H1 (cell line): ENCODE data around the gene PNPLA8. TPM values are rescaled to one million over a fixed set of nuclear protein-coding genes. Genes with fewer than 3 reads are reported as not detected.

Source experiments
- CTCF ChIA-PET: fragments of 300-600 bp; sonication (Branson Sonifier 250); formaldehyde crosslinking; loops from one replicate; lab custom pipeline; 2021; ENCODE audit not compliant: partially characterized antibody; lab: Charles Lee
- POLR2A ChIA-PET: fragments of 300-600 bp; sonication (Branson Sonifier 250); formaldehyde crosslinking; loops from one replicate; lab custom pipeline; 2021; ENCODE audit warnings: inconsistent platforms; ENCODE audit not compliant: partially characterized antibody; lab: Charles Lee
- DNase-seq, 2 experiments: peaks; one replicate each; pipeline versions ENCODE4 v3.0.0 to v3.0.0-alpha.2; 2010 to 2022; ENCODE audit warnings: low spot score in 2 of 2, low read depth in 1 of 2, mixed read lengths in 1 of 2
- FAIRE-seq: peaks from 2 replicates; lab custom pipeline; 2011; peaks lifted over from hg19 to GRCh38; lab: Jason Lieb, UNC
- H2AFZ ChIP-seq: 2 replicates; pipeline ENCODE4 v1.8.1; 2012; ENCODE audit warnings: low read length, inconsistent platforms
- H2AK5ac ChIP-seq: 2 replicates; pipeline ENCODE4 v1.6.1; 2013; ENCODE audit warnings: low read depth, low read length
- H2BK120ac ChIP-seq: replicated peaks from 2 replicates; pipeline ENCODE3; 2013; ENCODE audit warnings: low read depth, low read length, inconsistent platforms
- H2BK12ac ChIP-seq: 2 replicates; pipeline ENCODE4 v1.6.1; 2013; ENCODE audit warnings: low read depth, low read length
- H2BK15ac ChIP-seq: 2 replicates; pipeline ENCODE4 v1.6.1; 2013; ENCODE audit warnings: low read length
- H2BK20ac ChIP-seq: 2 replicates; pipeline ENCODE4 v1.6.1; 2013; ENCODE audit warnings: low read length
- H2BK5ac ChIP-seq: 2 replicates; pipeline ENCODE4 v1.6.1; 2013; ENCODE audit warnings: low read depth, low read length
- H3K14ac ChIP-seq: 2 replicates; pipeline ENCODE4 v1.6.1; 2013; ENCODE audit warnings: inconsistent platforms; ENCODE audit not compliant: insufficient read length
- H3K18ac ChIP-seq: 2 replicates; pipeline ENCODE4 v1.6.1; 2013; ENCODE audit warnings: low read length; ENCODE audit errors: extremely low read depth
- H3K23ac ChIP-seq: 2 replicates; pipeline ENCODE4 v1.6.1; 2013; ENCODE audit warnings: inconsistent platforms; ENCODE audit not compliant: insufficient read length
- H3K23me2 ChIP-seq: 2 replicates; pipeline ENCODE4 v1.6.1; 2013; ENCODE audit warnings: low read depth, low read length
- H3K27ac ChIP-seq: 2 replicates; pipeline ENCODE4 v1.6.1; 2011; ENCODE audit warnings: low read depth, low read length, inconsistent platforms
- H3K27me3 ChIP-seq, 4 experiments: replicated peaks in 1 of 4; 1 replicate in 1 of 4; 2 replicates in 3 of 4; pipeline versions ENCODE4 v1.6.1 to v1.8.1; 2011 to 2013; ENCODE audit warnings: low read length in 3 of 4, mild to moderate bottlenecking in 3 of 4, inconsistent platforms in 2 of 4, mixed read lengths in 2 of 4, moderate library complexity in 1 of 4; ENCODE audit not compliant: control insufficient read depth in 3 of 4, insufficient read depth in 3 of 4; ENCODE audit errors: extremely low read depth in 1 of 4
- H3K36me3 ChIP-seq, 4 experiments: 2 replicates each; pipeline versions ENCODE4 v1.6.1 to v1.8.1; 2011 to 2013; ENCODE audit warnings: mild to moderate bottlenecking in 4 of 4, low read length in 3 of 4, moderate library complexity in 2 of 4, control low read depth in 1 of 4, inconsistent platforms in 1 of 4; ENCODE audit not compliant: insufficient read depth in 4 of 4, control insufficient read depth in 2 of 4
- H3K4ac ChIP-seq: replicated peaks from 2 replicates; pipeline ENCODE3; 2013; ENCODE audit warnings: low read length, low read depth, mixed read lengths, inconsistent platforms; ENCODE audit not compliant: insufficient read length
- H3K4me1 ChIP-seq, 4 experiments: replicated peaks in 1 of 4; 1 replicate in 1 of 4; 2 replicates in 3 of 4; pipeline versions ENCODE4 v1.6.1 to v1.8.1; 2011 to 2013; ENCODE audit warnings: low read length in 3 of 4, inconsistent platforms in 2 of 4, mixed read lengths in 1 of 4; ENCODE audit not compliant: insufficient read depth in 4 of 4, control insufficient read depth in 3 of 4
- H3K4me2 ChIP-seq, 2 experiments: 2 replicates each; pipeline versions ENCODE4 v1.6.1 to v1.8.1; 2011 to 2013; ENCODE audit warnings: low read depth in 2 of 2, low read length in 2 of 2, control low read depth in 1 of 2, inconsistent platforms in 1 of 2, mild to moderate bottlenecking in 1 of 2; ENCODE audit not compliant: insufficient read depth in 1 of 2
- H3K4me3 ChIP-seq, 4 experiments: fragments of 200-600, 300-600 bp in 1 of 4; sonication (generic), shearing (Covaris generic), sonication (Bioruptor Twin) in 1 of 4; 2 replicates each; pipeline versions ENCODE4 v1.5.1 to v1.8.1; 2011 to 2016; ENCODE audit warnings: low read length in 4 of 4, low read depth in 3 of 4, control low read depth in 2 of 4, inconsistent platforms in 2 of 4, mild to moderate bottlenecking in 2 of 4, mixed read lengths in 1 of 4, moderate library complexity in 1 of 4; ENCODE audit not compliant: insufficient read depth in 2 of 4; ENCODE audit errors: extremely low read depth in 1 of 4
- H3K56ac ChIP-seq: replicated peaks from 2 replicates; pipeline ENCODE3; 2013; ENCODE audit warnings: low read depth, mild to moderate bottlenecking, mixed read lengths, low read length, inconsistent platforms; ENCODE audit not compliant: insufficient read length
- H3K79me1 ChIP-seq: 2 replicates; pipeline ENCODE4 v1.6.1; 2013; ENCODE audit warnings: low read depth, low read length, control low read depth
- H3K79me2 ChIP-seq, 2 experiments: 2 replicates each; pipeline versions ENCODE4 v1.6.1 to v1.8.1; 2012 to 2013; ENCODE audit warnings: low read length in 2 of 2, mild to moderate bottlenecking in 2 of 2, inconsistent platforms in 1 of 2; ENCODE audit not compliant: insufficient read depth in 2 of 2, control insufficient read depth in 1 of 2
- H3K9ac ChIP-seq, 4 experiments: replicated peaks in 1 of 4; 1 replicate in 1 of 4; 2 replicates in 3 of 4; pipeline versions ENCODE4 v1.6.1 to v1.8.1; 2011 to 2013; ENCODE audit warnings: low read depth in 3 of 4, low read length in 3 of 4, control low read depth in 2 of 4, mild to moderate bottlenecking in 2 of 4, moderate library complexity in 2 of 4, inconsistent platforms in 1 of 4; ENCODE audit errors: extremely low read depth in 1 of 4
- H3K9me3 ChIP-seq, 2 experiments: 2 replicates each; pipeline versions ENCODE4 v1.6.1 to v1.8.1; 2012 to 2013; ENCODE audit warnings: mild to moderate bottlenecking in 2 of 2, moderate library complexity in 2 of 2, control low read depth in 1 of 2, inconsistent platforms in 1 of 2, low read depth in 1 of 2, low read length in 1 of 2, mixed read lengths in 1 of 2; ENCODE audit not compliant: insufficient read depth in 2 of 2
- H4K20me1 ChIP-seq, 2 experiments: replicated peaks in 1 of 2; 2 replicates each; pipeline versions ENCODE3 to v1.8.1; 2011 to 2013; ENCODE audit warnings: inconsistent platforms in 2 of 2, low read length in 2 of 2, mild to moderate bottlenecking in 1 of 2; ENCODE audit not compliant: insufficient read depth in 2 of 2, control insufficient read depth in 1 of 2
- H4K5ac ChIP-seq: 2 replicates; pipeline ENCODE4 v1.6.1; 2013; ENCODE audit warnings: low read length, low read depth, mixed read lengths, inconsistent platforms; ENCODE audit not compliant: insufficient read length
- H4K8ac ChIP-seq: 2 replicates; pipeline ENCODE4 v1.8.0; 2013; ENCODE audit warnings: mild to moderate bottlenecking, moderate library complexity, low read length, inconsistent platforms; ENCODE audit not compliant: insufficient read depth; ENCODE audit errors: extremely low read depth
- H4K91ac ChIP-seq: replicated peaks from 2 replicates; pipeline ENCODE3; 2013; ENCODE audit warnings: low read length, mixed read lengths, inconsistent platforms; ENCODE audit not compliant: insufficient read length
- CEBPB ChIP-seq: IDR thresholded peaks from 2 replicates; pipeline ENCODE4 v1.6.1; 2012; ENCODE audit warnings: low read depth, low read length
- HDAC6 ChIP-seq: IDR thresholded peaks from one replicate; pipeline ENCODE4 v1.7.1; 2012; ENCODE audit warnings: low read depth, mild to moderate bottlenecking, inconsistent platforms, low read length, moderate library complexity
- JUND ChIP-seq: IDR thresholded peaks from 2 replicates; pipeline ENCODE4 v1.6.1; 2011; ENCODE audit warnings: mild to moderate bottlenecking, improper control_type of control experiment, low read length
- PHF8 ChIP-seq: fragments of 200-600 bp; sonication (generic); conservative IDR thresholded peaks from 2 replicates; pipeline ENCODE4 v1.7.1; 2012; ENCODE audit warnings: low read depth, mild to moderate bottlenecking, inconsistent platforms, low read length, moderate library complexity
- SP4 ChIP-seq: IDR thresholded peaks from 2 replicates; pipeline ENCODE4 v1.6.1; 2012; ENCODE audit warnings: low read length, inconsistent platforms
- TCF12 ChIP-seq: IDR thresholded peaks from 2 replicates; pipeline ENCODE4 v1.6.1; 2011; ENCODE audit warnings: low read depth, mild to moderate bottlenecking, low read length
- TEAD4 ChIP-seq: IDR thresholded peaks from 2 replicates; pipeline ENCODE4 v1.6.1; 2012; ENCODE audit warnings: low read depth, low read length, inconsistent platforms, mixed read lengths
- WGBS, 2 experiments: shearing (Covaris generic) in 1 of 2; methylation state at CpG; one replicate each; pipeline versions ENCODE4 v1.1.6 to v1.1.7; 2013 to 2015; ENCODE audit warnings: low lambda C conversion rate in 2 of 2, mixed read lengths in 2 of 2, inconsistent platforms in 1 of 2, low coverage in 1 of 2, missing lambda C conversion rate in 1 of 2; ENCODE audit not compliant: insufficient replicate concordance in 2 of 2, insufficient coverage in 1 of 2, insufficient read length in 1 of 2; ENCODE audit errors: extremely low coverage in 1 of 2, missing lambda C conversion rate in 1 of 2; 5-methylcytosine and 5-hydroxymethylcytosine counted together
- polyA plus RNA-seq, 7 experiments: library from polyadenylated mRNA; depleted of rRNA in 3 of 7; stranded (reverse) in 5 of 7; unstranded in 2 of 7; fragments of >200 nt in 5 of 7; fragments of 200-250 nt in 2 of 7; gene quantifications; 1 replicate in 5 of 7; 2 replicates in 1 of 7; 4 replicates in 1 of 7; pipeline versions ENCODE4 v1.2.1 to v1.2.3, GENCODE V29; 2011 to 2013; ENCODE audit warnings: missing spikeins in 2 of 7, mixed read lengths in 2 of 7
- total RNA-seq: library from RNA; stranded (reverse); fragmentation: NEBNext Ultra II Directional; extraction: Animal tissue kit (Norgen Biotek cat#: 25700); gene quantifications from 2 replicates; pipeline ENCODE4 v1.2.1, GENCODE V29; 2021

Gene PNPLA8
- total and polyA plus RNA-seq, 2 of the 8 experiments (the other 6 are each of a cell fraction or from before 2014, with no cell fraction given), result 3.8 to 11.2 TPM

- H4K5ac ChIP-seq, result no peak overlapping the region
- no peak overlapping the region for H4K91ac ChIP-seq
- no peaks in the 10 kb centered on the region for H3K9me3 ChIP-seq
- no peak overlapping the region for H2BK20ac ChIP-seq
- POLR2A ChIA-PET, result no interaction called here
- no peak overlapping the region for H2AFZ ChIP-seq
- no peak overlapping the region for H2BK5ac ChIP-seq
- peaks cover 6 to 13% (median 9%) of the 10 kb centered on the region in 4 experiments; a peak in 5 of 7 replicates for H3K4me1 ChIP-seq
- H3K23me2 ChIP-seq, result peaks cover 17% of the 10 kb centered on the region
- H3K27me3 ChIP-seq, result peaks cover 5 to 27% (median 18%) of the 10 kb centered on the region in 4 experiments; a peak in 5 of 7 replicates
- H3K9ac ChIP-seq, result no peak overlapping the region
- no peak overlapping the region for H3K14ac ChIP-seq
- TF ChIP-seq JUND (no peak), PHF8 (no peak), CEBPB (no peak), SP4 (no peak), TCF12 (no peak), HDAC6 (no peak), TEAD4 (no peak)
- H3K27ac ChIP-seq, result no peak overlapping the region
- H2BK12ac ChIP-seq, result no peak overlapping the region
- H2BK15ac ChIP-seq, result no peak overlapping the region
- peaks cover 0 to 1% of the 10 kb centered on the region in 2 experiments for H4K20me1 ChIP-seq
- FAIRE-seq (no peak), DNase-seq (no peak)
- H3K18ac ChIP-seq, result no peak overlapping the region
- no peak overlapping the region for H3K56ac ChIP-seq
- CTCF ChIA-PET, result interaction anchor here (1.5 kb wide), 1 partner anchor 7 kb away, joined by 5 read pairs; no protein-coding TSS in a partner anchor
- no peaks in the 10 kb centered on the region for H3K36me3 ChIP-seq
- H3K4me3 ChIP-seq, result no peak overlapping the region
- no peak overlapping the region for H3K4me2 ChIP-seq
- no peaks in the 10 kb centered on the region for H3K79me1 ChIP-seq
- no peak overlapping the region for H2BK120ac ChIP-seq
- no peak overlapping the region for H2AK5ac ChIP-seq
- H3K4ac ChIP-seq, result no peak overlapping the region
- no peaks in the 10 kb centered on the region for H3K79me2 ChIP-seq
- H4K8ac ChIP-seq, result no peak overlapping the region
- no peak overlapping the region for H3K23ac ChIP-seq
- 93% methylated on average over 2 of the region's 2 CpGs; no CpG with 5 or more reads in 1 of the 2 experiments for WGBS, 2 experiments
Observed at GRCh38 chr7:108451296-108451848, 74.6 kb downstream of the PNPLA8 start.
